ENCODE data around the gene DPYSL5.

DNA sequence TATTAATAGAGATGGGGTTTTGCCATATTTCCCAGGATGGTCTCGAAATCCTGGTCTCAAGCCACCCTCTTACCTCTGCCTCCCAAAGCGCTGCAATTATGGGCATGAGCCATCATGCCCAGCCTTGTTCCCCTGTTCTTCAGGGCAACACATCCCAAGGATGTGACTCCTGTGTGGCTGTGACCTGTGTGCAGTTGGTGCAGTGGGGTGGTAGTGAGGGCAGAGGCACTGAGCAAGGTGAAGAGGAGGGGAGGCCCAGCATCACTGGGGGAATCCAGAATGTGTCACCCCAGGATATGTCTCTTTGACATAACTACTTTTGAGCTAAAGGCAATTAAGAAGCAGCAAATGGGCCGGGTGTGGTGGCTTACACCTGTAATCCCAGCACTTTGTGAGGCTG is 38.7 kb upstream of the DPYSL5 start:
- TF ChIP-seq, protein P1, sequence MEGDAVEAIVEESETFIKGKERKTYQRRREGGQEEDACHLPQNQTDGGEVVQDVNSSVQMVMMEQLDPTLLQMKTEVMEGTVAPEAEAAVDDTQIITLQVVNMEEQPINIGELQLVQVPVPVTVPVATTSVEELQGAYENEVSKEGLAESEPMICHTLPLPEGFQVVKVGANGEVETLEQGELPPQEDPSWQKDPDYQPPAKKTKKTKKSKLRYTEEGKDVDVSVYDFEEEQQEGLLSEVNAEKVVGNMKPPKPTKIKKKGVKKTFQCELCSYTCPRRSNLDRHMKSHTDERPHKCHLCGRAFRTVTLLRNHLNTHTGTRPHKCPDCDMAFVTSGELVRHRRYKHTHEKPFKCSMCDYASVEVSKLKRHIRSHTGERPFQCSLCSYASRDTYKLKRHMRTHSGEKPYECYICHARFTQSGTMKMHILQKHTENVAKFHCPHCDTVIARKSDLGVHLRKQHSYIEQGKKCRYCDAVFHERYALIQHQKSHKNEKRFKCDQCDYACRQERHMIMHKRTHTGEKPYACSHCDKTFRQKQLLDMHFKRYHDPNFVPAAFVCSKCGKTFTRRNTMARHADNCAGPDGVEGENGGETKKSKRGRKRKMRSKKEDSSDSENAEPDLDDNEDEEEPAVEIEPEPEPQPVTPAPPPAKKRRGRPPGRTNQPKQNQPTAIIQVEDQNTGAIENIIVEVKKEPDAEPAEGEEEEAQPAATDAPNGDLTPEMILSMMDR (conservative IDR thresholded peaks at IDR 0.05 in 1 of 2, IDR thresholded peaks at IDR 0.05 in 1 of 2; ENCODE audit: low read depth in 1 of 2, low read length in 2 of 2): no peak
- no peak for TF ChIP-seq EZH2 (IDR thresholded peaks at IDR 0.05; ENCODE audit: low read length, missing control alignments)
